Bronchial epithelial cell (primary cell): ENCODE results near the gene OR14A16. TPM values are rescaled to one million over a fixed set of nuclear protein-coding genes. Genes with fewer than 3 reads are reported as not detected.
A peak's percentile ranks its signal among the peaks of the same experiment; 100 is the strongest.

Experiments
- DNase-seq: peaks from one replicate; pipeline ENCODE4 v3.0.0-alpha.2; 2010; ENCODE audit warnings: low read depth
- FAIRE-seq: peaks from 2 replicates; lab custom pipeline; 2011; peaks lifted over from hg19 to GRCh38; lab: Jason Lieb, UNC
- H3K27me3 ChIP-seq: 2 replicates; pipeline ENCODE4 v1.5.1; 2011; ENCODE audit warnings: low read length; ENCODE audit not compliant: control insufficient read depth, insufficient read depth
- H3K36me3 ChIP-seq: 2 replicates; pipeline ENCODE4 v1.5.1; 2011; ENCODE audit warnings: low read length; ENCODE audit not compliant: control insufficient read depth, insufficient read depth
- H3K4me3 ChIP-seq: 2 replicates; pipeline ENCODE4 v1.5.1; 2011; ENCODE audit warnings: mild to moderate bottlenecking, low read depth, low read length, control low read depth
- total RNA-seq: library from RNA; depleted of rRNA; stranded (reverse); fragments of >200 nt; gene quantifications from 2 replicates; pipeline ENCODE4 v1.2.1, GENCODE V29; 2014
- TF ChIP-seq, protein P1 (sequence below): IDR thresholded peaks from 2 replicates; pipeline ENCODE4 v1.5.1; 2011; ENCODE audit warnings: mild to moderate bottlenecking, moderate library complexity, low read length, control low read depth, inconsistent platforms; ENCODE audit not compliant: insufficient read depth, severe bottlenecking

The OR14A16 gene
- total RNA-seq, 1 donor from 2014 or later, result not detected

DNA sequence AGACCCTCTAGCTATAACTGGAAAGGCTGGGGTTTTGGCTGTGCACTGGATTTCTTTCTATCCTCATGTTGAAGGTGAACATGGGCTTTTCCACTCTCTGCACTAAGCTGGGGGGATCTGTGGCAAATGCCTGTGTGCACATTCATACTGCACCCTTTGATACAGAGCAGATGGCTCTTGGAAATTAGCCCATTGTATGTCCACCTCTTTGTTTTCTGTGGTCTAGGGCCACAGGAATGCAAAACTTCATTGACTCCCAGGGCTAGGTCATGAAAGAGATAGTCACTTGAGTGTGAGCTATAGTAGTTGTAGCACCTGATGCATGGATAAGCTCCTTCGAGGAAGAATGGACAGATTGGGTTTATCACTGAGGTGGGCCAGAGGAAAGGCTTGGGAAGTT, 5.7 kb upstream of the OR14A16 start:
- peak; percentile 55 for FAIRE-seq
- H3K27me3 ChIP-seq, result no peaks in the 10 kb centered on the region
- TF ChIP-seq, protein P1, sequence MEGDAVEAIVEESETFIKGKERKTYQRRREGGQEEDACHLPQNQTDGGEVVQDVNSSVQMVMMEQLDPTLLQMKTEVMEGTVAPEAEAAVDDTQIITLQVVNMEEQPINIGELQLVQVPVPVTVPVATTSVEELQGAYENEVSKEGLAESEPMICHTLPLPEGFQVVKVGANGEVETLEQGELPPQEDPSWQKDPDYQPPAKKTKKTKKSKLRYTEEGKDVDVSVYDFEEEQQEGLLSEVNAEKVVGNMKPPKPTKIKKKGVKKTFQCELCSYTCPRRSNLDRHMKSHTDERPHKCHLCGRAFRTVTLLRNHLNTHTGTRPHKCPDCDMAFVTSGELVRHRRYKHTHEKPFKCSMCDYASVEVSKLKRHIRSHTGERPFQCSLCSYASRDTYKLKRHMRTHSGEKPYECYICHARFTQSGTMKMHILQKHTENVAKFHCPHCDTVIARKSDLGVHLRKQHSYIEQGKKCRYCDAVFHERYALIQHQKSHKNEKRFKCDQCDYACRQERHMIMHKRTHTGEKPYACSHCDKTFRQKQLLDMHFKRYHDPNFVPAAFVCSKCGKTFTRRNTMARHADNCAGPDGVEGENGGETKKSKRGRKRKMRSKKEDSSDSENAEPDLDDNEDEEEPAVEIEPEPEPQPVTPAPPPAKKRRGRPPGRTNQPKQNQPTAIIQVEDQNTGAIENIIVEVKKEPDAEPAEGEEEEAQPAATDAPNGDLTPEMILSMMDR, result no peak

DNA sequence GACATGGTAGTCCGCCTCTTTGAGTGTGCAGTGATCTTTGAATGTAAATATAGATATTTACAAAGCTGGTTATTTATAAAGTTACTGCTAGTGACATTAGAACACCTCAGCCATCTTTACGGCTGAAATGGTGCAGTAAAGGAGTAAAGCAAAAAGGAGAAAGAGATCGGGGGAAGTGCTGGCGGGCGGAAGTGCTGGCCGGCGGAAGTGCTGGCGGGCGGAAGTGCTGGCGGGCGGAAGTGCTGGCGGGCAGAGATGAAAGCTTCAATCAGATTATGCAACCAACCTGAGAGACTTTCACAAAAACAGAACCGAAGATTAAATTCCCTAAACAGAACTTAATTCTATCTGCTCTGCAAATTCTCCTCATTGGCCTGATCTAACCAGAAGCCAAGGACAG, 1.4 kb upstream of the OR14A16 start:
- TF ChIP-seq, protein P1, result no peak
- Histone ChIP-seq H3K27me3 (no peaks in the 10 kb centered on the region), H3K4me3 (no peak overlapping the region), H3K36me3 (no peaks in the 10 kb centered on the region)
- no peak for DNase-seq
- FAIRE-seq, result no peak

More for the DNA sequence above, 5.7 kb upstream of the OR14A16 start:
- Histone ChIP-seq H3K36me3 (no peaks in the 10 kb centered on the region), H3K4me3 (no peak overlapping the region)
- no peak for DNase-seq

DNA sequence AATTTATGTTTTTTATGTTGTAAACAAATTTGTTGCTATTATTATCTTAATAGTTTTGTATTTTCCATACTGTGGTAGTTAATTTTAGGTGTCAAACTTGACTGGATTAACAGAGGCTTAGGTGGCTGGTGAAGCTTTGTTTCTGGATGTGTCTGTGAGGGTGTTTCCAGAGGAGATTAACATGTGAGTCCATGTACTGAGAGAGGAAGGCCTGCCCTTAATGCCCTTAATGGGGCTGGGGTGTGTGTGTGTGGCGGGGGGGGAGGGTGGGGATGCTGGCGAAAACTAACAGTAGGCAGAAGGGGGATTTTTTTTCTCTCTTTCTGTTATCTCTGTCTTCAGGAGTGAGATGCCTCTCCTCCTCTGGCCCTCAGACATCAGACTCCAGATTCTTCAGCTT, 1.9 kb downstream of the OR14A16 start:
- no peak overlapping the region for H3K4me3 ChIP-seq
- DNase-seq, result no peak
- no peaks in the 10 kb centered on the region for H3K36me3 ChIP-seq
- TF ChIP-seq, protein P1, result no peak
- FAIRE-seq, result no peak
- no peaks in the 10 kb centered on the region for H3K27me3 ChIP-seq

DNA sequence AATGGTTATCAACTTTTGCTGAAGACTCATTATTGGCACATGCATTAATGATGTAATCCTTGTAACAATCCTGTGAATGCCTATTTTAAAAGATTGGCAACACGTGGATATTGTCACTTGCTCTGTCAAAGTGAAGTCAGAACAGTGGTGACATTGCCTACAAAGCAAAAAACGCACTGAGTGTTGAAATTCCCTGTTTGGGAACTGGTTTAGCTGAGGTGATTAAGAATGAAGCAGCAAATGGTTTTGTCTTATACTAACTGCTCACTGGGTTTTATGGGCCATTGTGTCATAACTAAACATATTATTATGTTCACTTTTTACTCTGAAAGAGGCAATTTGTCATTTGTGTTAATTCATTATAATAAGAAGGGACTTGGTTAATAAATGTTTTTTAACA, 11.3 kb downstream of the OR14A16 start:
- Histone ChIP-seq H3K4me3 (no peak overlapping the region), H3K27me3 (no peaks in the 10 kb centered on the region), H3K36me3 (no peaks in the 10 kb centered on the region)
- FAIRE-seq (no peak), DNase-seq (no peak)
- TF ChIP-seq, protein P1, result no peak

DNA sequence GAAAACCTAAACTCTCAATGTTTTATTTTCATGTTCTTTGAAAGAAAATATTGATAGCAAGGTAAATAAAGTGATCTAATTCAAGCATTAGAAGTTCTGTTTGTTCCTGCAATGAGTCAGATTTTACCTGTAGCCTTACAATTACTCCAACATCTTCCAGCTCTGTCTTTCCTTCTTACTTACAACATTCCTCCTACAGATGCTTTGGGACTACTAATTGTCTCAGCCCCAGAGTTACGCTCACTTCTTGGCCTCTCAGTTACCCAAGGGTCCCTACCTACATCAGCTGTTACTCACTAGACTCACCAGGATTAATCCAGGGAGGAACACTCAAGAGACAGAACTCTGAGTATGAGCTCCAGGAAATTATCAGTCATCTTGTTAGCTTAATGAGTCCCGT, 26.4 kb downstream of the OR14A16 start:
- no peaks in the 10 kb centered on the region for H3K27me3 ChIP-seq
- FAIRE-seq (no peak), DNase-seq (no peak)
- TF ChIP-seq, protein P1, result no peak
- no peak overlapping the region for H3K4me3 ChIP-seq
- no peaks in the 10 kb centered on the region for H3K36me3 ChIP-seq

DNA sequence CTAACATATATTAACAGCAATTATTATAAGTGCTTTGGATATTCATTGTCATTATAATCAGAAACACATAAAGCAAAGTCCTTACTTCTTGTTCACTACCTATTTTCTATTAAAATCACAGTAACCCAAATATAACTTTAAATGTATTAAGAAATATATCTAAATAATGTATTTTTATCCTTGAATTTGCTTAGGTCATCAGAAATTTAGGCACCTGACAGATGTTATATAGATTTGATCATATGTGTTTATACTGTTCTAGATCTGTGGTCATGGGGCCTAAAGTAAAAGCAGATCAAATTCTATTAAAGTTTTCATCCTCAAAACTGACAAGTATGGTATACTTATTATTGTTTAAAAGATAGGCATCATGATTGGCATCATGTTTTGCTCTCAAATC, 54.3 kb downstream of the OR14A16 start:
- DNase-seq, result no peak
- TF ChIP-seq, protein P1, result no peak
- Histone ChIP-seq H3K36me3 (no peaks in the 10 kb centered on the region), H3K27me3 (no peaks in the 10 kb centered on the region), H3K4me3 (no peak overlapping the region)
- FAIRE-seq, result no peak
